K562 treated with DMSO at 1 percent for 48 hours (cell line): Measurements from ENCODE around the gene FAM3A. TPM values are rescaled to one million over a fixed set of nuclear protein-coding genes. Genes with fewer than 3 reads are reported as not detected.

Experiments used
- total RNA-seq: library from RNA; unstranded; fragments of 300-600 nt; gene quantifications from 2 replicates; pipeline ENCODE4 v1.2.3, GENCODE V29; 2022; ENCODE audit warnings: low replicate concordance; ENCODE audit errors: extremely low read depth

FAM3A gene
- total RNA-seq = not detected in 2 replicates

GRCh38 chrX:154515966-154516655 lies at the start of gene FAM3A:
Gene FAM3A (minus strand): TSS chrX:154516232. CDS start chrX:154515772, 460 bp downstream.

GRCh38 chrX:154547245-154548027 lies 31.4 kb upstream of the FAM3A start, which contains the start of gene IKBKG:
Gene IKBKG (plus strand): TSS chrX:154547620. CDS start chrX:154552003, 4,383 bp downstream.

GRCh38 chrX:154546354-154547244 lies 30.6 kb upstream of the FAM3A start, which contains the start of gene G6PD:
Gene G6PD (minus strand): TSS chrX:154546846. CDS start chrX:154546155, 691 bp downstream.

GRCh38 chrX:154490414-154491083 lies 25.5 kb downstream of the FAM3A start, which contains the start of gene SLC10A3:
Gene SLC10A3 (minus strand): TSS chrX:154490629. CDS start chrX:154488940, 1,689 bp downstream.

GRCh38 chrX:154486396-154487207 lies 29.4 kb downstream of the FAM3A start, which contains the start of gene UBL4A:
Gene UBL4A (minus strand): TSS chrX:154486615. CDS start chrX:154486584, 31 bp downstream.

GRCh38 chrX:154478728-154479622 lies 37.1 kb downstream of the FAM3A start, which contains the start of gene LAGE3:
Gene LAGE3 (minus strand): TSS chrX:154479281. CDS start chrX:154478915, 366 bp downstream.

GRCh38 chrX:154458116-154458953 lies 57.7 kb downstream of the FAM3A start, which contains the start of gene PLXNA3:
Gene PLXNA3 (plus strand): TSS chrX:154458281. CDS start chrX:154460184, 1,903 bp downstream.

Other genes starting within 250 kb of the FAM3A start
- gene TEX28, start 221.1 kb downstream of the FAM3A start, total RNA-seq = not detected in 2 replicates
- not detected in 2 replicates for gene TKTL1, start 220.4 kb downstream of the FAM3A start, total RNA-seq
- gene FLNA, start 141.6 kb downstream of the FAM3A start, total RNA-seq = 349 TPM in 1 of 2 replicates, not detected in the other
- gene EMD, start 136.9 kb downstream of the FAM3A start, total RNA-seq = not detected in 2 replicates
- 7,940 and 9,888 TPM in 2 replicates for gene RPL10, start 117.9 kb downstream of the FAM3A start, total RNA-seq
- not detected in 2 replicates for gene DNASE1L1, start 107.0 kb downstream of the FAM3A start, total RNA-seq
- not detected in 2 replicates for gene TAFAZZIN, start 104.7 kb downstream of the FAM3A start, total RNA-seq
- gene ATP6AP1, start 87.6 kb downstream of the FAM3A start, total RNA-seq = 191 TPM in 1 of 2 replicates, not detected in the other
- gene GDI1, start 79.1 kb downstream of the FAM3A start, total RNA-seq = not detected in 2 replicates
- gene FAM50A, start 72.1 kb downstream of the FAM3A start, total RNA-seq = 772 TPM in 1 of 2 replicates, not detected in the other
- not detected in 2 replicates for gene PLXNA3, start 58.0 kb downstream of the FAM3A start, total RNA-seq
- gene LAGE3, start 37.0 kb downstream of the FAM3A start, total RNA-seq = 555 TPM in 1 of 2 replicates, not detected in the other
- gene UBL4A, start 29.6 kb downstream of the FAM3A start, total RNA-seq = not detected in 2 replicates
- not detected in 2 replicates for gene SLC10A3, start 25.6 kb downstream of the FAM3A start, total RNA-seq
- gene G6PD, start 30.6 kb upstream of the FAM3A start, total RNA-seq = 530 TPM in 1 of 2 replicates, not detected in the other
- 340 TPM in 1 of 2 replicates, not detected in the other for gene IKBKG, start 31.4 kb upstream of the FAM3A start, total RNA-seq
- not detected in 2 replicates for gene CTAG1A, start 68.9 kb upstream of the FAM3A start, total RNA-seq
- gene CTAG1B, start 103.0 kb upstream of the FAM3A start, total RNA-seq = not detected in 2 replicates
- not detected in 2 replicates for gene CTAG2, start 137.3 kb upstream of the FAM3A start, total RNA-seq
- not detected in 2 replicates for gene GAB3, start 234.8 kb upstream of the FAM3A start, total RNA-seq
- gene DKC1, start 246.6 kb upstream of the FAM3A start, total RNA-seq = not detected in 2 replicates